Stimulated activated CD4-positive, alpha-beta T cell treated with anti-CD3 and anti-CD28 coated beads, Interleukin-2, amount 100 ng/mL, for 4 hours (primary cell): Measurements from ENCODE around the gene CARD11.

Experiments used
- DNase-seq: peaks from one replicate; pipeline ENCODE4 v3.0.0-alpha.2; 2020; ENCODE audit warnings: low read depth

CARD11 gene

GRCh38 chr7:3020416-3020815 is 23.3 kb downstream of the CARD11 start:
- no peak for DNase-seq

- no peak for DNase-seq
Observed at GRCh38 chr7:3019801-3020200, 23.9 kb downstream of the CARD11 start.

GRCh38 chr7:3013975-3014792 is 29.5 kb downstream of the CARD11 start:
- DNase-seq = no peak

- DNase-seq = no peak
Observed at GRCh38 chr7:3011211-3011852, 32.3 kb downstream of the CARD11 start.

GRCh38 chr7:3010161-3010560 is 33.5 kb downstream of the CARD11 start:
- no peak for DNase-seq

GRCh38 chr7:3009086-3009485 is 34.6 kb downstream of the CARD11 start:
- DNase-seq = no peak

GRCh38 chr7:3008386-3008785 is 35.3 kb downstream of the CARD11 start:
- DNase-seq = no peak

GRCh38 chr7:3007696-3008095 is 36.0 kb downstream of the CARD11 start:
- DNase-seq = no peak

GRCh38 chr7:3005257-3005656 is 38.4 kb downstream of the CARD11 start:
- DNase-seq = no peak

GRCh38 chr7:3003936-3004335 is 39.7 kb downstream of the CARD11 start:
- DNase-seq = no peak

- no peak for DNase-seq
Observed at GRCh38 chr7:3002631-3003030, 41.0 kb downstream of the CARD11 start.

GRCh38 chr7:3000566-3000965 is 43.1 kb downstream of the CARD11 start:
- no peak for DNase-seq

GRCh38 chr7:2999078-2999500 is 44.6 kb downstream of the CARD11 start:
- no peak for DNase-seq

- no peak for DNase-seq
Observed at GRCh38 chr7:2997014-2997413, 46.7 kb downstream of the CARD11 start.

GRCh38 chr7:2996141-2996540 is 47.5 kb downstream of the CARD11 start:
- DNase-seq = no peak

- no peak for DNase-seq
Observed at GRCh38 chr7:2993868-2994267, 49.8 kb downstream of the CARD11 start.

GRCh38 chr7:2993396-2993795 is 50.3 kb downstream of the CARD11 start:
- no peak for DNase-seq

GRCh38 chr7:2990949-2991470 is 52.7 kb downstream of the CARD11 start:
- no peak for DNase-seq

GRCh38 chr7:2986561-2986960 is 57.1 kb downstream of the CARD11 start:
- DNase-seq = no peak

- DNase-seq = no peak
Observed at GRCh38 chr7:2985866-2986265, 57.8 kb downstream of the CARD11 start.

- no peak for DNase-seq
Observed at GRCh38 chr7:2984091-2984490, 59.6 kb downstream of the CARD11 start.

GRCh38 chr7:2983586-2983985 is 60.1 kb downstream of the CARD11 start:
- DNase-seq = no peak

GRCh38 chr7:2982831-2983230 is 60.8 kb downstream of the CARD11 start:
- peak; percentile 43 for DNase-seq
